ENCODE results near the gene KCNQ1.

KCNQ1 gene

DNA sequence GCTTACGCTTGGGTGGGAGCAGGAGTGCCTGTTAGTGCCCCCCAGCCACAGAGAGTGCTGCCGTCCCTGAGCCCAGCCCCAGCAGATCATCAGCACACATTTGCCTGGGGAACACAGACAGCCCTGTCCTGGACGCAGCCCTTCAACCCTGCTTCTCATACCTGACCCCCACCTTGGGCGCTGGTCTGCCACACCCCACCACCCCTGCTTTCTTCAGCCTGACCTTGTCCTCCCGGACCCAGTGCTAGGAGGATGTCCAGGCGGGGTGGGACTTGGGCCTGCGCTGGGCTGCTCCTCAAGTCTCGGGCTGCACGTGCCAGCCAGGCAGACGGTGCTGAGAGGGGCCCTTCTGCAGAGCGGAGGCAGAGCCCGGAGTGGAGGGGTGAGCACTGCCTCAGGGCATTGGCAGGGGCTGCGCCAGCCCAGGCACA lies 135.8 kb downstream of the KCNQ1 start:
- no peak overlapping the region for H3K4me3 ChIP-seq (ENCODE audit: control insufficient read depth, low read depth, low read length)
- no peak for DNase-seq (ENCODE audit: low read depth)
- TF ChIP-seq, protein P1, sequence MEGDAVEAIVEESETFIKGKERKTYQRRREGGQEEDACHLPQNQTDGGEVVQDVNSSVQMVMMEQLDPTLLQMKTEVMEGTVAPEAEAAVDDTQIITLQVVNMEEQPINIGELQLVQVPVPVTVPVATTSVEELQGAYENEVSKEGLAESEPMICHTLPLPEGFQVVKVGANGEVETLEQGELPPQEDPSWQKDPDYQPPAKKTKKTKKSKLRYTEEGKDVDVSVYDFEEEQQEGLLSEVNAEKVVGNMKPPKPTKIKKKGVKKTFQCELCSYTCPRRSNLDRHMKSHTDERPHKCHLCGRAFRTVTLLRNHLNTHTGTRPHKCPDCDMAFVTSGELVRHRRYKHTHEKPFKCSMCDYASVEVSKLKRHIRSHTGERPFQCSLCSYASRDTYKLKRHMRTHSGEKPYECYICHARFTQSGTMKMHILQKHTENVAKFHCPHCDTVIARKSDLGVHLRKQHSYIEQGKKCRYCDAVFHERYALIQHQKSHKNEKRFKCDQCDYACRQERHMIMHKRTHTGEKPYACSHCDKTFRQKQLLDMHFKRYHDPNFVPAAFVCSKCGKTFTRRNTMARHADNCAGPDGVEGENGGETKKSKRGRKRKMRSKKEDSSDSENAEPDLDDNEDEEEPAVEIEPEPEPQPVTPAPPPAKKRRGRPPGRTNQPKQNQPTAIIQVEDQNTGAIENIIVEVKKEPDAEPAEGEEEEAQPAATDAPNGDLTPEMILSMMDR (IDR thresholded peaks at IDR 0.05; ENCODE audit: control insufficient read depth, insufficient read depth, low read depth, low read length, missing control alignments) = no peak

DNA sequence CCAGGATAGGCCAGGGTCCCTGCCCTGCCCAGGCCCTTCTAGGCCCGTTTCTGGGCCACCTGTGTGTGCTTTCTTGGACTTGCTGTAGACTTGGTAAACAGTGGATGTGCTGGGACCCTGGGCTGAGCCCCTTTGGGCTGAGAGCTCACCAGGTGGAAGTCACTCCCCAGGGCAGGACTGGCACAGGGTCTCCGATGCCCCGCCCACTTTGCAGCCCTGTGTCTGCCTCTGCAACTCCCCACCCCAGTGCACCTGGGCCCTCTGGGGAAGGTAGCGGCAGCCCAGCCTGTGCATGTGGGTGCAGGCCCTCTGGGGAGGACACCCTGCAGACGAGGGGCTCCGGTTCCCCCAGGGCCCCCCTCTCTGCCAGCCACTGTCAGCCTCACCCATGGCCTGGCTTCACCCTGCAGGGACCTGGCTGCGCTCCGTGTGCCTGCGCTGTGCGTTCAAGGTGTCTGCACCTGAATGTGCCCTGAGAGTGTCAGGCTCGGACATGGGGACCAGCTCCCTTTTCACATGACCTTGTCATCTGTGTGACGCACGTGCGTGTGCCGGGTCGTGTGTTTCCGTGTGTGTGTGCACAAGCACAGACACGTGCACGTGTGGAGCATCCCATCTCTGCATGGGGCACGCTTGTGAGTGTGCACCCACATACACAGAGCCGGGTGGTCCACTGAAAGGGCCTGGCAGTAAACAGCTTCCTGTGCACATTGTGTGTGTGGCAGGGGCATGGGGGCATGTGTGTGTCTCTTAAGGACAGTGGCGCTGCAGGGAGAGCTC lies 136.5 kb downstream of the KCNQ1 start:
- TF ChIP-seq, protein P1 (IDR thresholded peaks at IDR 0.05; ENCODE audit: control insufficient read depth, insufficient read depth, low read depth, low read length, missing control alignments) = no peak
- no peak overlapping the region for H3K4me3 ChIP-seq (ENCODE audit: control insufficient read depth, low read depth, low read length)
- DNase-seq (ENCODE audit: low read depth) = no peak

DNA sequence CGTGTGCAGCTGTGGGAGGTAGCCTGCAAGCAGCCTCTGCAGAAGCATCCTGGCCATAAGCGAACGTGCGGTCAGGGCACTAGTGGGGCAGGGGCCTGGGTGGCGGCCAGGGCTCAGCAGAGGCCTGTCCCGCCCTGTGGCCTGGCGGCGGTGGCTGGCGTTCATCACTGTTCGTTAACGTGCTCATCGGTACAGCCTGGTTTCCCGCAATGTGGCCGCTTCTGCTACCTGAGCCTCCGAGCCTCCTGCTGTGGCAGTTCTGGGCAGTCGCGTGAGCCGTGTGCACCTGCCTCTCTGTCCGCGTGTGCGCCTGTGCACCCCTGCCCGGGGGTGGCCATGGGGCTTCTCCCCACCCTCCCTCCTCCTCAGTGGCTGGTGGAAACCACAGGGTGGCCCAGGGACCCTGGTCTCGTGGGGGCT lies 137.1 kb downstream of the KCNQ1 start:
- H3K4me3 ChIP-seq (ENCODE audit: control insufficient read depth, low read depth, low read length) = no peak overlapping the region
- TF ChIP-seq, protein P1 (IDR thresholded peaks at IDR 0.05; ENCODE audit: control insufficient read depth, insufficient read depth, low read depth, low read length, missing control alignments) = no peak
- DNase-seq (ENCODE audit: low read depth) = no peak

DNA sequence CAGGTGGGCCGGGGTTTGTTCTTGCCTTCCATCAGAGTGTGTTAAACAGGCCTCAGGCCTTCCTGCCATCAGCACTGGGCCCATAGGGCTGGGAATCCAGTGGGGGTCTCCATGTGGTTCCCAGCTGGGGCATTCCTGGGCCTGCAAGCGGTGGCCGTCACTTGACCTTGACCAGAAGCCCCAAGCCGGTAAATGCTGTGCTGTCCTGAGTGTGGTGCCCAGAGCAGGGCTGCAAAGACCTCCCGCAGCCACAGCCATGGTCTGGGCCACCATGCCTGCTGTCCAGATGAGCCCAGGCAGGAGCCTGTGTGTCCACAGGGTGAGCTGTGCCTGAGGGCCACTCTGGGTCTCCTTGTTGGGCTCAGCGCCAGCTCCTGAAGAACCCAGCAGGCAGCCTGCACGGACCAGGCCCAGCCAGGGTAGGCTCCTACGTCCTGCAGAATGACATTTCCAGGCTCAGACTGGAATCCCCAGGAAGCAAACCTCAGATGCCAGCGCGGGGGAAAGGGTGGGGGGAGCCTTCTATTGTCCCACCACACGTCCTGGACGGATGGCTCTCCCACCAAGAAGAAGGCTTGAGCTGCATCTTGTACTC lies 137.6 kb downstream of the KCNQ1 start:
- TF ChIP-seq, protein P1 (IDR thresholded peaks at IDR 0.05; ENCODE audit: control insufficient read depth, insufficient read depth, low read depth, low read length, missing control alignments) = no peak
- no peak overlapping the region for H3K4me3 ChIP-seq (ENCODE audit: control insufficient read depth, low read depth, low read length)
- no peak for DNase-seq (ENCODE audit: low read depth)

DNA sequence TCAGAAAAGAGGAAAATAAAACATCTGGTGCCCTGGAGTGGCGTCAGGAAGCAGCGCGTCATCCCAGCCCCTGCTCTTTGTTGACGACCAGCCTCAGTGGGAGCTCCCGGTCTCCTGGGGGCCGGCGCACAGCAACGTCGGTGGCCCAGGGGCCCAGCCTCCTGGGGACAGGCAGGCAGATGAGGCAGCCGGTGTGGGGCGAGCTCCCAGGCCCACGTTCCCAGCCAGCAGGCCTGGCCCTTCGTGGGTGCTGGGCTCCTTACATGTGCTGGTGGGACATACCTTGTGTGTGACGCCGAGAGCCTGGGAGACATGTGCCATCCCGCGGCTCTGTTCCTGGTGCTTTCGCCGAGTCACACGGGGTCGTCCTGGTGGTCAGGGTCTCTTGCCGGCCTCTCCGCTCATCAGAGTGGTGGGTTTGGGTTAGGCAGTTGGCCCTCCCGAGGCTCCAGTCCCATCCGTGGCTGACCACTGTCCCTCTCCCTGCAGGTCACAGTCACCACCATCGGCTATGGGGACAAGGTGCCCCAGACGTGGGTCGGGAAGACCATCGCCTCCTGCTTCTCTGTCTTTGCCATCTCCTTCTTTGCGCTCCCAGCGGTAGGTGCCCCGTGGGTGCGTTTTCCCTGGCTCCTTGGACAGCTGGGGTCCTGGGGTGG lies 138.3 kb downstream of the KCNQ1 start:
- H3K4me3 ChIP-seq (ENCODE audit: control insufficient read depth, low read depth, low read length) = no peak overlapping the region
- TF ChIP-seq, protein P1 (IDR thresholded peaks at IDR 0.05; ENCODE audit: control insufficient read depth, insufficient read depth, low read depth, low read length, missing control alignments) = no peak
- no peak for DNase-seq (ENCODE audit: low read depth)

DNA sequence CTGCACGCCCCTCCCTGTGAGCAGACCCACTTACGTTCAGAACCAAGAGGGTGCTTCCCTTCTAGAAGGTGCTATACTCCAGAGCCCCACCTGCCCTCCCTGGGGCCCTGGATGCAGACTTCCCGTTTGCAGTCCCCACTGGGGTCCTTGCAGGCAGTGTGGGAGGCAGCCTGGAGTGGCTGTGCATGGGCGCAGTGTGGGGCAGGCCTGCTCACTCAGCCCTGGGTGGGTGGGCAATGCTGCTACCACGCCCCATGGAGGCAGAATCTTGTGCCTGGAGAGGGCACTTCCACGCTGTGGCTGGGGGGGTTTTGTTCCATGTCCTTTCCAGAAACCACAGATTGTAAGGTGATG lies 138.8 kb downstream of the KCNQ1 start:
- TF ChIP-seq, protein P1 (IDR thresholded peaks at IDR 0.05; ENCODE audit: control insufficient read depth, insufficient read depth, low read depth, low read length, missing control alignments) = no peak
- no peak overlapping the region for H3K4me3 ChIP-seq (ENCODE audit: control insufficient read depth, low read depth, low read length)
- no peak for DNase-seq (ENCODE audit: low read depth)
